Ascending aorta (tissue), 2 donors: ENCODE data around the gene ADK. TPM values are rescaled to one million over a fixed set of nuclear protein-coding genes. Genes with fewer than 3 reads are reported as not detected.

Source experiments
- DNase-seq, 2 donors: peaks; one replicate each; pipeline ENCODE4 v3.0.0-alpha.2; 2019; ENCODE audit warnings: low spot score in 2 of 2
- H3K27ac ChIP-seq, 2 donors: fragments of 200-600 bp; sonication (generic); one replicate each; pipeline ENCODE4 v1.5.1; 2016 to 2017; ENCODE audit warnings: mild to moderate bottlenecking in 1 of 2
- H3K27me3 ChIP-seq: fragments of 200-600 bp; sonication (generic); one replicate; pipeline ENCODE4 v1.5.1; 2017
- H3K36me3 ChIP-seq, 2 donors: fragments of 200-600 bp; sonication (generic); one replicate each; pipeline ENCODE4 v1.5.1; 2016
- H3K4me1 ChIP-seq, 2 donors: fragments of 200-600 bp; sonication (generic); one replicate each; pipeline ENCODE4 v1.5.1; 2016 to 2017; ENCODE audit warnings: mild to moderate bottlenecking in 1 of 2
- H3K4me3 ChIP-seq, 2 donors: fragments of 200-600 bp; sonication (generic); one replicate each; pipeline ENCODE4 v1.5.1; 2016 to 2017; ENCODE audit warnings: mild to moderate bottlenecking in 1 of 2
- H3K9me3 ChIP-seq, 2 donors: fragments of 200-600 bp; sonication (generic); one replicate each; pipeline ENCODE4 v1.5.1; 2016
- intact Hi-C: fragments of 100-400 bp; cut with DNase I; formaldehyde crosslinking; loops from one replicate; pipeline ENCODE4 v1.15.1; 2023
- total RNA-seq: library from RNA; depleted of rRNA; stranded (reverse); fragments of >200 nt; gene quantifications from one replicate; pipeline ENCODE4 v1.1.0, GENCODE V29; 2016
- TF ChIP-seq, protein P1 (sequence below), 3 experiments: fragments of 200-600 bp in 2 of 3; fragments of 450-650 bp in 1 of 3; sonication (generic) in 2 of 3; IDR thresholded peaks; one replicate each; pipeline ENCODE4 v1.5.1; 2016 to 2019; ENCODE audit warnings: antibody characterized with exemption in 3 of 3, mild to moderate bottlenecking in 1 of 3, moderate library complexity in 1 of 3

The ADK gene
- total RNA-seq, 1 donor from 2014 or later: 2.4 TPM

DNA sequence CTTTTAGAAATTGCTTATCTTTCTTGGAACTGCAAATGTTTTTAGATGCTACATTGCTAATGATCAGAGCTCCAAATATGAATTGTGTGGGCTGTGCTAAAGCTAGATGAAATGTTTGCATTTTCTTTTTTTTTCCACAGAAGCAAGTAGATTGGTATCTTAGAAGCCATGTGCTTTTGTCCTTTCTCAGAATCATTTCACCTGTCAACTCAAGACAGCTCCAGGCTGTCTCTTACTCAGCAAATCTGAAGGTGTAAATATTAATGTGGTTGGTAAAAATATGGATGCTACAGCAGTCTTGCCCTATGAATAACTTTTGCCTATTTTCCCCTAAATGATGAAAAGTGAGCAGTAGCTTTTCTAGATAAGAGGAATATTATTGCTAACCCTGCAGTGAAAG is 41.6 kb upstream of the ADK start:
- TF ChIP-seq, protein P1, sequence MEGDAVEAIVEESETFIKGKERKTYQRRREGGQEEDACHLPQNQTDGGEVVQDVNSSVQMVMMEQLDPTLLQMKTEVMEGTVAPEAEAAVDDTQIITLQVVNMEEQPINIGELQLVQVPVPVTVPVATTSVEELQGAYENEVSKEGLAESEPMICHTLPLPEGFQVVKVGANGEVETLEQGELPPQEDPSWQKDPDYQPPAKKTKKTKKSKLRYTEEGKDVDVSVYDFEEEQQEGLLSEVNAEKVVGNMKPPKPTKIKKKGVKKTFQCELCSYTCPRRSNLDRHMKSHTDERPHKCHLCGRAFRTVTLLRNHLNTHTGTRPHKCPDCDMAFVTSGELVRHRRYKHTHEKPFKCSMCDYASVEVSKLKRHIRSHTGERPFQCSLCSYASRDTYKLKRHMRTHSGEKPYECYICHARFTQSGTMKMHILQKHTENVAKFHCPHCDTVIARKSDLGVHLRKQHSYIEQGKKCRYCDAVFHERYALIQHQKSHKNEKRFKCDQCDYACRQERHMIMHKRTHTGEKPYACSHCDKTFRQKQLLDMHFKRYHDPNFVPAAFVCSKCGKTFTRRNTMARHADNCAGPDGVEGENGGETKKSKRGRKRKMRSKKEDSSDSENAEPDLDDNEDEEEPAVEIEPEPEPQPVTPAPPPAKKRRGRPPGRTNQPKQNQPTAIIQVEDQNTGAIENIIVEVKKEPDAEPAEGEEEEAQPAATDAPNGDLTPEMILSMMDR (IDR thresholded peaks at IDR 0.05): no peak
- H3K4me1 ChIP-seq: peaks cover 7 to 8% of the 10 kb centered on the region in 2 donors
- no peak overlapping the region for H3K4me3 ChIP-seq
- intact Hi-C loops: no loop called here
- peaks cover 91 to 94% of the 10 kb centered on the region in 2 donors for H3K36me3 ChIP-seq
- H3K27ac ChIP-seq: no peak overlapping the region
- H3K9me3 ChIP-seq: no peaks in the 10 kb centered on the region
- DNase-seq: no peak
- H3K27me3 ChIP-seq: no peaks in the 10 kb centered on the region

DNA sequence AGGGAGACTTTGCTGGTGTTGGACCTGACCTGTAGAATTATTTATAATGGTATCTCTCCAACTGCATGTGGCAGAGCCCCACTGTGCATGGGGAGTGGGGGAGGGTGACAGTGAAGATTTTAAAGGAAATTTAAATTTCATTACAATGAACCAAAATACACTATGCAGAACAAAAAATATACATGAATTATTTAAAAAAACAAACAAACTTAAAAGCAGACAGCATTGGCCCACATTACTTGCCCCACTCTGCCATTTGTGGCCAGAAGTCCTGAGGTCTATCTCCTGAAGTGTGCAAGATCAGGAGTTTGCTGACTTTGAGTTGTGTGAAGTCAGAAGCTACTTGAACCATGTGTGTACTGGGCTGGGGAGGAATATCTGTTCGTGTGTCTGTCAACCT is 40.9 kb upstream of the ADK start:
- intact Hi-C loops: no loop called here
- Histone ChIP-seq H3K27ac (no peak overlapping the region), H3K36me3 (peaks cover 91 to 94% of the 10 kb centered on the region in 2 donors), H3K4me1 (peaks cover 7 to 8% of the 10 kb centered on the region in 2 donors), H3K4me3 (no peak overlapping the region), H3K9me3 (no peaks in the 10 kb centered on the region), H3K27me3 (no peaks in the 10 kb centered on the region)
- TF ChIP-seq, protein P1 (IDR thresholded peaks at IDR 0.05): no peak
- DNase-seq: no peak

DNA sequence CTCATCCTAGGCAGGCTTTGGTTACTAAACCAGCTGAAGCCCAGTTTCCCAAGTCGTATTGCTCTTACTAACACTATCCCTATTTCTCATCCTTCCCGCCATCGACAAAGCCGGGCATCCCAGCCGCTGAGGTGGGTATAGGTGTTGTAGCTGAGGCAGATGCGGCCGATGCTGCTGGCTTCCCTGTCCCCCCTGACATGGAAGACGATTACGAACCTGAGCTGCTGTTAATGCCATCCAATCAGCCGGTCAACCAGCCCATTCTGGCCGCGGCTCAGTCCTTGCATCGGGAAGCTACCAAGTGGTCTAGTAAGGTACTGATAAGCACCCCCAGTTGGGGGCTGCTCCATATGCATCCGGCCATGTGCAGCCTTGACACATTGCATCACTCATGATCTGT is 39.2 kb upstream of the ADK start:
- H3K4me1 ChIP-seq: peaks cover 7 to 8% of the 10 kb centered on the region in 2 donors
- intact Hi-C loops: no loop called here
- H3K36me3 ChIP-seq: peaks cover 91 to 94% of the 10 kb centered on the region in 2 donors
- TF ChIP-seq, protein P1 (IDR thresholded peaks at IDR 0.05): no peak
- peak overlapping the region in 1 of 2 donors; percentile 3 for H3K27ac ChIP-seq
- H3K4me3 ChIP-seq: no peak overlapping the region
- DNase-seq: no peak
- H3K27me3 ChIP-seq: no peaks in the 10 kb centered on the region
- no peaks in the 10 kb centered on the region for H3K9me3 ChIP-seq

DNA sequence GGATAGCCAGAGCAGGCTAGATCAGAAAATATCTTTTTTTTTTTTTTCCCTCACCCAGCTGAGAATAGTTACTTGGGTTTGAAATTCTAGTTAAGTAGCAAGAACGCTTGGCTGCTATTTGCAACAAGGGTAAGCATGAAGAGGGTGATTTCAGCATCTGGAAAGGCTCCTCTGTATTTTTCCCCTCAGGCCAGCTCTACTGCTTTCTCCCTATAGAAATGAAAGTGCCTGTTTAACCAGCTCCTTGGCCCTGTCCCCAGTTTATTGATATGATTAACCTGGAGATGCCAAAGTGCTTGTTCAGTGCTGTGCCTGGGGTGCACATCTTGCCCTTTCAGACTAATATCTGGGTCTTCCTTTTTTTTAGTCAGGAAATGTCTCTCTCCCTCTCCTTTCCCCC is 37.5 kb upstream of the ADK start:
- Histone ChIP-seq H3K9me3 (no peaks in the 10 kb centered on the region), H3K4me3 (peak overlapping the region in 1 of 2 donors; percentile 28), H3K36me3 (peaks cover 90 to 92% of the 10 kb centered on the region in 2 donors), H3K27me3 (no peaks in the 10 kb centered on the region), H3K27ac (peak overlapping the region; percentile 55 to 65), H3K4me1 (peaks cover 7 to 8% of the 10 kb centered on the region in 2 donors)
- intact Hi-C loops: no loop called here
- TF ChIP-seq, protein P1 (IDR thresholded peaks at IDR 0.05): no peak
- no peak for DNase-seq

DNA sequence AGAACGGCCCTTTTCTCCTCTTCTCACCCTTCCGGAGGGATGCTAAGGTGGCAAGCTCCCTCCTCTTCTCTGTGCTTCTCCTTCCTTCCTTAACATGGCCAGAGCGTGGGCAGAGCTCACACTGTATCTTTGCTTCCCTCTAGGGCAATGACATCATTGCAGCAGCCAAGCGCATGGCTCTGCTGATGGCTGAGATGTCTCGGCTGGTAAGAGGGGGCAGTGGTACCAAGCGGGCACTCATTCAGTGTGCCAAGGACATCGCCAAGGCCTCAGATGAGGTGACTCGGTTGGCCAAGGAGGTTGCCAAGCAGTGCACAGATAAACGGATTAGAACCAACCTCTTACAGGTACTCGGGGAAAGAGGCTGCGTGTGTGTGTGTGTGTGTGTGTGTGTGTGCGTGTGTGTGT is 37.0 kb upstream of the ADK start:
- H3K4me3 ChIP-seq: peak overlapping the region in 1 of 2 donors; percentile 28
- H3K27ac ChIP-seq: peak overlapping the region; percentile 55 to 65
- no peaks in the 10 kb centered on the region for H3K9me3 ChIP-seq
- H3K27me3 ChIP-seq: no peaks in the 10 kb centered on the region
- TF ChIP-seq, protein P1 (IDR thresholded peaks at IDR 0.05): no peak
- peaks cover 7 to 8% of the 10 kb centered on the region in 2 donors for H3K4me1 ChIP-seq
- intact Hi-C loops: no loop called here
- DNase-seq: no peak
- peaks cover 92 to 95% of the 10 kb centered on the region in 2 donors for H3K36me3 ChIP-seq

DNA sequence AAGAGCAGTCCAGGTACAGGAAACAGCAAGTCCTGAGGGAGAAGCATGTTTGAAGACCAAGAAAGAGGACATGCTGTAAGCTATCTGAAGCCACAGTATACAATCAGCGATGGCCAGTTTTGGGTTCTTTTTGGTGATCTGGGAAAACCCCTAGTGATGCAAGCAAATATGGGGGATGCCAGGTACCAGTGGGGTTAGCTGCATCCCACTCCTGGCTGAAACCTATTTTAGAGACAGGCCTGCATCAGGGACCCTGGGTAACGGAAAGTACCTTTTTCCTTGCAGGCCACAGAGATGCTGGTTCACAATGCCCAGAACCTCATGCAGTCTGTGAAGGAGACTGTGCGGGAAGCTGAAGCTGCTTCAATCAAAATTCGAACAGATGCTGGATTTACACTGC is 33.3 kb upstream of the ADK start:
- Histone ChIP-seq H3K36me3 (peaks cover 75 to 80% of the 10 kb centered on the region in 2 donors), H3K9me3 (no peaks in the 10 kb centered on the region), H3K4me3 (no peak overlapping the region), H3K4me1 (peaks cover 7 to 8% of the 10 kb centered on the region in 2 donors), H3K27me3 (no peaks in the 10 kb centered on the region), H3K27ac (peak overlapping the region in 1 of 2 donors; percentile 59)
- DNase-seq: no peak
- TF ChIP-seq, protein P1 (IDR thresholded peaks at IDR 0.05): no peak
- intact Hi-C loops: no loop called here
